OCI-LY1 (cell line): ENCODE measurements around the gene GIMD1.

Source experiments
- H2AFZ ChIP-seq: fragments of 200-600 bp; sonication (generic), shearing (Covaris generic); 2 replicates; pipeline ENCODE4 v1.6.0; 2014; ENCODE audit warnings: antibody characterized with exemption, mild to moderate bottlenecking, low read length
- H3F3A ChIP-seq: fragments of 200-600 bp; sonication (generic), shearing (Covaris generic); 2 replicates; pipeline ENCODE4 v1.6.0; 2014; ENCODE audit warnings: mild to moderate bottlenecking, antibody characterized with exemption, low read length, moderate library complexity; ENCODE audit not compliant: insufficient read depth
- H3K27ac ChIP-seq: fragments of 200-600 bp; sonication (generic); 2 replicates; pipeline ENCODE4 v1.5.1; 2014; ENCODE audit warnings: low read length, mixed run types, mild to moderate bottlenecking, low read depth; ENCODE audit not compliant: poor library complexity, severe bottlenecking
- H3K27me3 ChIP-seq: fragments of 200-600 bp; sonication (generic); 2 replicates; pipeline ENCODE4 v1.6.0; 2014; ENCODE audit warnings: antibody characterized with exemption, mild to moderate bottlenecking, low read length, moderate library complexity; ENCODE audit not compliant: insufficient read depth
- H3K36me3 ChIP-seq: fragments of 200-600 bp; sonication (generic); 2 replicates; pipeline ENCODE4 v1.6.1; 2014; ENCODE audit warnings: mild to moderate bottlenecking, antibody characterized with exemption, low read length, moderate library complexity, mixed read lengths; ENCODE audit not compliant: insufficient read depth
- H3K4me1 ChIP-seq: fragments of 200-600 bp; sonication (generic); 2 replicates; pipeline ENCODE4 v1.5.1; 2014; ENCODE audit warnings: mild to moderate bottlenecking, low read length, moderate library complexity; ENCODE audit not compliant: insufficient read depth, severe bottlenecking
- H3K4me2 ChIP-seq: fragments of 200-600 bp; sonication (generic), shearing (Covaris generic); 2 replicates; pipeline ENCODE4 v1.6.1; 2014; ENCODE audit warnings: low read length
- H3K4me3 ChIP-seq: fragments of 200-600 bp; sonication (generic); 2 replicates; pipeline ENCODE4 v1.5.1; 2014; ENCODE audit warnings: low read length, low read depth, mild to moderate bottlenecking, mixed read lengths; ENCODE audit not compliant: poor library complexity, severe bottlenecking
- H3K79me2 ChIP-seq: fragments of 200-600 bp; shearing (Covaris generic); 2 replicates; pipeline ENCODE4 v1.6.1; 2016; ENCODE audit warnings: mixed run types, low read length, mixed read lengths; ENCODE audit not compliant: insufficient read depth
- H3K9ac ChIP-seq: fragments of 200-600 bp; sonication (generic), shearing (Covaris generic); 2 replicates; pipeline ENCODE4 v1.6.1; 2014; ENCODE audit warnings: mild to moderate bottlenecking, low read length, mixed read lengths
- H3K9me2 ChIP-seq: fragments of 200-600 bp; sonication (generic), shearing (Covaris generic); 2 replicates; pipeline ENCODE4 v1.6.1; 2014; ENCODE audit warnings: low read depth, mild to moderate bottlenecking, low read length, mixed read lengths
- H3K9me3 ChIP-seq: fragments of 200-600 bp; shearing (Covaris generic); 2 replicates; pipeline ENCODE4 v1.6.1; 2014; ENCODE audit warnings: low read length, mixed read lengths
- H4K20me1 ChIP-seq: fragments of 200-600 bp; sonication (generic), shearing (Covaris generic); 2 replicates; pipeline ENCODE4 v1.6.0; 2016; ENCODE audit warnings: mild to moderate bottlenecking, low read length; ENCODE audit not compliant: insufficient read depth
- EZH2 ChIP-seq: fragments of 200-600 bp; sonication (generic), shearing (Covaris generic); IDR thresholded peaks from 2 replicates; pipeline ENCODE4 v1.8.0; 2017; ENCODE audit warnings: borderline replicate concordance, mixed run types, mild to moderate bottlenecking, antibody characterized with exemption, low read length, moderate library complexity, mixed read lengths
- TF ChIP-seq, protein P1 (sequence below): fragments of 200-600 bp; sonication (generic), shearing (Covaris generic); IDR thresholded peaks from 2 replicates; pipeline ENCODE4 v1.5.1; 2017; ENCODE audit warnings: mild to moderate bottlenecking, antibody characterized with exemption, low read length, moderate library complexity, mixed read lengths

GIMD1 gene

DNA sequence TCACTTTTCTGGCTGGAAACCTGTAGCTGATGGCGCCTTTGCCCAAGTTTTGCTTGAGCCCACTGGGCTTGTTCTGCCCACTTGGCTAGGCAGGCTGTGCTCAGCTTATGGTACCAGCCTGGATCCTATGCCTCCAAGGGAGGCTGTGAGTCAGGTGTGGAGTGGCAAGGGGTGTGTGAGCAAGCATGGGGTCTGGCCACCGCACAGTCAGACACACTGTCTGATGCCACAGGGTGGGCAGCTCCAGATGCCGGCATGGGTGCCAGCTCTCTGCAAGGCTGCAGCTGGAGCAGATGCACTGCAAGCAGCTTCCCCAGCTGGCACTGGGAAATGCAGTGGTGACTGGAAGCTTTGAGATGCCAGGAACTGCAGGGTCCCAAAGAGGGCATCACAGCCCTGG lies 16.3 kb upstream of the GIMD1 start:
- no peak overlapping the region for H3K4me3 ChIP-seq
- H3K4me1 ChIP-seq, result no peaks in the 10 kb centered on the region
- H3K4me2 ChIP-seq, result no peak overlapping the region
- no peaks in the 10 kb centered on the region for H3K36me3 ChIP-seq
- no peaks in the 10 kb centered on the region for H3F3A ChIP-seq
- no peaks in the 10 kb centered on the region for H3K79me2 ChIP-seq
- no peaks in the 10 kb centered on the region for H3K27me3 ChIP-seq
- H4K20me1 ChIP-seq, result no peaks in the 10 kb centered on the region
- no peaks in the 10 kb centered on the region for H3K9me3 ChIP-seq
- no peak overlapping the region for H3K9ac ChIP-seq
- H3K27ac ChIP-seq, result no peak overlapping the region
- H3K9me2 ChIP-seq, result no peaks in the 10 kb centered on the region
- no peak overlapping the region for H2AFZ ChIP-seq
- TF ChIP-seq, protein P1, sequence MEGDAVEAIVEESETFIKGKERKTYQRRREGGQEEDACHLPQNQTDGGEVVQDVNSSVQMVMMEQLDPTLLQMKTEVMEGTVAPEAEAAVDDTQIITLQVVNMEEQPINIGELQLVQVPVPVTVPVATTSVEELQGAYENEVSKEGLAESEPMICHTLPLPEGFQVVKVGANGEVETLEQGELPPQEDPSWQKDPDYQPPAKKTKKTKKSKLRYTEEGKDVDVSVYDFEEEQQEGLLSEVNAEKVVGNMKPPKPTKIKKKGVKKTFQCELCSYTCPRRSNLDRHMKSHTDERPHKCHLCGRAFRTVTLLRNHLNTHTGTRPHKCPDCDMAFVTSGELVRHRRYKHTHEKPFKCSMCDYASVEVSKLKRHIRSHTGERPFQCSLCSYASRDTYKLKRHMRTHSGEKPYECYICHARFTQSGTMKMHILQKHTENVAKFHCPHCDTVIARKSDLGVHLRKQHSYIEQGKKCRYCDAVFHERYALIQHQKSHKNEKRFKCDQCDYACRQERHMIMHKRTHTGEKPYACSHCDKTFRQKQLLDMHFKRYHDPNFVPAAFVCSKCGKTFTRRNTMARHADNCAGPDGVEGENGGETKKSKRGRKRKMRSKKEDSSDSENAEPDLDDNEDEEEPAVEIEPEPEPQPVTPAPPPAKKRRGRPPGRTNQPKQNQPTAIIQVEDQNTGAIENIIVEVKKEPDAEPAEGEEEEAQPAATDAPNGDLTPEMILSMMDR, result no peak
- no peak for TF ChIP-seq EZH2

DNA sequence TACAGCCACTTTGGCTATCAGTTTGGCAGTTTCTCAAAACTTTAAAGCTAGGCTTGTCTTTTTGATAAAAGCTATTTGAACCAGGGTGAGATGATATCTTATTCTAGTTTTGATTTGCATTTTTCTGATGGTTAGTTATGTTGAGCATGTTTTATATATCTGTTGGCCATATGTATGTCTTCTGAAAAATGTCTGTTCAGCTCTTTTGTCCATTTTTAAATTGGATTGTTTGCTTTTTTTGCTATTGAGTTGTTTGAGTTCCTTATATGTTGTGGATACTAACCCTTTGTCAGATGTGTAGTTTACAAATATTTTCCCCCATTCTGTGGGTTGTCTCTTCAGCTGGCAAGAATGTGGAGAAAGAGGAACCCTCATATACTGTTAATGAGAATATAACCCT lies 11.6 kb upstream of the GIMD1 start:
- H3F3A ChIP-seq, result no peaks in the 10 kb centered on the region
- no peak overlapping the region for H3K4me2 ChIP-seq
- no peaks in the 10 kb centered on the region for H3K27me3 ChIP-seq
- no peaks in the 10 kb centered on the region for H4K20me1 ChIP-seq
- no peak overlapping the region for H3K27ac ChIP-seq
- H3K4me3 ChIP-seq, result no peak overlapping the region
- H3K9me2 ChIP-seq, result no peaks in the 10 kb centered on the region
- no peaks in the 10 kb centered on the region for H3K79me2 ChIP-seq
- TF ChIP-seq EZH2, result no peak
- TF ChIP-seq, protein P1, result no peak
- H2AFZ ChIP-seq, result no peak overlapping the region
- no peaks in the 10 kb centered on the region for H3K36me3 ChIP-seq
- no peaks in the 10 kb centered on the region for H3K9me3 ChIP-seq
- H3K9ac ChIP-seq, result no peak overlapping the region
- no peaks in the 10 kb centered on the region for H3K4me1 ChIP-seq

DNA sequence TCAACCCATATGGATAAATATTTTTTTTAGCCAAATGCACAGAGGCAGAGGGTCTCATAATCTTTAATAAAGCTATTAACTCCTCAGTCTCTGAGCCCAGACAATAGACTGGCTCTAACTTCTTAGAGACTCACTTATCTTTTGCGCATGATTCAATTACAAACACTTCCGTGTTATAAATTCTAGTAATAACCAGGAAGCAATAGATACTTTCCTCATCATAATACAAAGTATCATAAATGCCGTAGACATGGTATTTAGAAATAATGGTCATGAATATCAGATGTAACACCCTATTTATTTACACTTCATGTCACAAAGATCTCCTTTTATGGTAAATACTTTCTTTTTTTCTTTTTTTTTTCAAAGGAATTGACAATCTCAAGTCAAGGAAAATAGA lies 4.4 kb upstream of the GIMD1 start:
- no peak for TF ChIP-seq EZH2
- TF ChIP-seq, protein P1, result no peak
- no peak overlapping the region for H3K9ac ChIP-seq
- H3K27ac ChIP-seq, result no peak overlapping the region
- H3K27me3 ChIP-seq, result no peaks in the 10 kb centered on the region
- H3K36me3 ChIP-seq, result no peaks in the 10 kb centered on the region
- no peaks in the 10 kb centered on the region for H3K9me2 ChIP-seq
- no peaks in the 10 kb centered on the region for H3K79me2 ChIP-seq
- no peaks in the 10 kb centered on the region for H3K9me3 ChIP-seq
- H3K4me3 ChIP-seq, result no peak overlapping the region
- H4K20me1 ChIP-seq, result no peaks in the 10 kb centered on the region
- H3K4me2 ChIP-seq, result no peak overlapping the region
- H3F3A ChIP-seq, result no peaks in the 10 kb centered on the region
- H2AFZ ChIP-seq, result no peak overlapping the region
- H3K4me1 ChIP-seq, result no peaks in the 10 kb centered on the region
